Loucy (cell line): ENCODE data around the gene LPP.

Experiments used
- EZH2phosphoT487 ChIP-seq: fragments of 200-600 bp; IDR thresholded peaks from 2 replicates; pipeline ENCODE4 v1.6.1; 2018; ENCODE audit warnings: antibody characterized with exemption, mild to moderate bottlenecking, moderate library complexity, borderline replicate concordance
- TF ChIP-seq, protein P1 (sequence below): fragments of 200-600 bp; sonication (generic); conservative IDR thresholded peaks from 2 replicates; pipeline ENCODE4 v1.5.1; 2014; ENCODE audit warnings: mild to moderate bottlenecking, antibody characterized with exemption, low read length

- TF ChIP-seq, protein P1, sequence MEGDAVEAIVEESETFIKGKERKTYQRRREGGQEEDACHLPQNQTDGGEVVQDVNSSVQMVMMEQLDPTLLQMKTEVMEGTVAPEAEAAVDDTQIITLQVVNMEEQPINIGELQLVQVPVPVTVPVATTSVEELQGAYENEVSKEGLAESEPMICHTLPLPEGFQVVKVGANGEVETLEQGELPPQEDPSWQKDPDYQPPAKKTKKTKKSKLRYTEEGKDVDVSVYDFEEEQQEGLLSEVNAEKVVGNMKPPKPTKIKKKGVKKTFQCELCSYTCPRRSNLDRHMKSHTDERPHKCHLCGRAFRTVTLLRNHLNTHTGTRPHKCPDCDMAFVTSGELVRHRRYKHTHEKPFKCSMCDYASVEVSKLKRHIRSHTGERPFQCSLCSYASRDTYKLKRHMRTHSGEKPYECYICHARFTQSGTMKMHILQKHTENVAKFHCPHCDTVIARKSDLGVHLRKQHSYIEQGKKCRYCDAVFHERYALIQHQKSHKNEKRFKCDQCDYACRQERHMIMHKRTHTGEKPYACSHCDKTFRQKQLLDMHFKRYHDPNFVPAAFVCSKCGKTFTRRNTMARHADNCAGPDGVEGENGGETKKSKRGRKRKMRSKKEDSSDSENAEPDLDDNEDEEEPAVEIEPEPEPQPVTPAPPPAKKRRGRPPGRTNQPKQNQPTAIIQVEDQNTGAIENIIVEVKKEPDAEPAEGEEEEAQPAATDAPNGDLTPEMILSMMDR, result no peak
- TF ChIP-seq EZH2phosphoT487, result no peak
Observed at GRCh38 chr3:188294823-188295487, 141.0 kb downstream of the LPP start.
